Measurements from ENCODE around the gene GMDS. TPM values are rescaled to one million over a fixed set of nuclear protein-coding genes. Genes with fewer than 3 reads are reported as not detected.

Gene GMDS
- total and polyA plus RNA-seq, 2 experiments from 2014 or later = 3.0 to 12.6 TPM

- no peak overlapping the region for H3K4me3 ChIP-seq
- H3F3A ChIP-seq (ENCODE audit: insufficient read depth) = no peaks in the 10 kb centered on the region
- no peak overlapping the region for H3K9ac ChIP-seq
- H3K9me3 ChIP-seq (ENCODE audit: low read depth) = no peaks in the 10 kb centered on the region
- H3K36me3 ChIP-seq (ENCODE audit: low read depth) = no peaks in the 10 kb centered on the region
- no peaks in the 10 kb centered on the region for H3K4me1 ChIP-seq (ENCODE audit: insufficient read depth)
- no peaks in the 10 kb centered on the region for H3K27me3 ChIP-seq (replicated peaks; ENCODE audit: insufficient read depth)
- no peak overlapping the region for H3K27ac ChIP-seq
- H3K79me2 ChIP-seq (ENCODE audit: insufficient read depth) = no peaks in the 10 kb centered on the region
- H2AFZ ChIP-seq = no peak overlapping the region
- DNase-seq = no peak
- H3K4me2 ChIP-seq (ENCODE audit: unreplicated experiment) = no peak overlapping the region
- no peaks in the 10 kb centered on the region for H3K9me2 ChIP-seq (ENCODE audit: insufficient read depth)
- WGBS, 2 experiments (ENCODE audit: low coverage in 1 of 2, low lambda C conversion rate in 2 of 2, missing lambda C conversion rate in 2 of 2) = 97 to 100% methylated on average over 1 of the region's 1 CpG
- TF ChIP-seq EZH2phosphoT487 (IDR thresholded peaks at IDR 0.05; ENCODE audit: insufficient read depth, low read depth) = no peak
- no peak for TF ChIP-seq EZH2 (IDR thresholded peaks at IDR 0.05; ENCODE audit: insufficient read depth, poor library complexity, severe bottlenecking)
- no peaks in the 10 kb centered on the region for H4K20me1 ChIP-seq (ENCODE audit: insufficient read depth)
- in situ Hi-C loops (cut with MboI) = no loop called here
These were observed 216.1 kb downstream of the GMDS start for GRCh38 chr6:2029130-2029794.

GRCh38 chr6:2028457-2029038, 216.9 kb downstream of the GMDS start:
- in situ Hi-C loops (cut with MboI) = no loop called here
- Histone ChIP-seq H3K4me2 (ENCODE audit: unreplicated experiment) (no peak overlapping the region), H3F3A (ENCODE audit: insufficient read depth) (no peaks in the 10 kb centered on the region), H3K36me3 (ENCODE audit: low read depth) (no peaks in the 10 kb centered on the region), H3K4me1 (ENCODE audit: insufficient read depth) (no peaks in the 10 kb centered on the region), H3K4me3 (no peak overlapping the region), H3K9me3 (ENCODE audit: low read depth) (no peaks in the 10 kb centered on the region), H3K9ac (no peak overlapping the region), H2AFZ (no peak overlapping the region), H3K27me3 (replicated peaks; ENCODE audit: insufficient read depth) (no peaks in the 10 kb centered on the region), H3K27ac (no peak overlapping the region), H3K9me2 (ENCODE audit: insufficient read depth) (no peaks in the 10 kb centered on the region), H4K20me1 (ENCODE audit: insufficient read depth) (no peaks in the 10 kb centered on the region), H3K79me2 (ENCODE audit: insufficient read depth) (no peaks in the 10 kb centered on the region)
- no peak for DNase-seq
- 38 to 39% methylated on average over 6 of the region's 6 CpGs for WGBS, 2 experiments (ENCODE audit: low coverage in 1 of 2, low lambda C conversion rate in 2 of 2, missing lambda C conversion rate in 2 of 2)
- TF ChIP-seq EZH2 (IDR thresholded peaks at IDR 0.05; ENCODE audit: insufficient read depth, poor library complexity, severe bottlenecking) (no peak), EZH2phosphoT487 (IDR thresholded peaks at IDR 0.05; ENCODE audit: insufficient read depth, low read depth) (no peak)

GRCh38 chr6:2026133-2026532, 219.3 kb downstream of the GMDS start:
- H3K9ac ChIP-seq = no peak overlapping the region
- 86 to 91% methylated on average over 7 of the region's 7 CpGs for WGBS, 2 experiments (ENCODE audit: low coverage in 1 of 2, low lambda C conversion rate in 2 of 2, missing lambda C conversion rate in 2 of 2)
- in situ Hi-C loops (cut with MboI) = no loop called here
- no peaks in the 10 kb centered on the region for H3K9me2 ChIP-seq (ENCODE audit: insufficient read depth)
- H3K79me2 ChIP-seq (ENCODE audit: insufficient read depth) = no peaks in the 10 kb centered on the region
- no peak overlapping the region for H2AFZ ChIP-seq
- H3K27me3 ChIP-seq (replicated peaks; ENCODE audit: insufficient read depth) = no peaks in the 10 kb centered on the region
- no peak overlapping the region for H3K27ac ChIP-seq
- H3F3A ChIP-seq (ENCODE audit: insufficient read depth) = peaks cover 3% of the 10 kb centered on the region; the same call in 1 of the 2 replicates
- no peak overlapping the region for H3K4me3 ChIP-seq
- H3K4me2 ChIP-seq (ENCODE audit: unreplicated experiment) = no peak overlapping the region
- no peaks in the 10 kb centered on the region for H3K9me3 ChIP-seq (ENCODE audit: low read depth)
- H3K36me3 ChIP-seq (ENCODE audit: low read depth) = no peaks in the 10 kb centered on the region
- H3K4me1 ChIP-seq (ENCODE audit: insufficient read depth) = peaks cover 9% of the 10 kb centered on the region
- TF ChIP-seq EZH2phosphoT487 (IDR thresholded peaks at IDR 0.05; ENCODE audit: insufficient read depth, low read depth) = no peak
- no peak for TF ChIP-seq EZH2 (IDR thresholded peaks at IDR 0.05; ENCODE audit: insufficient read depth, poor library complexity, severe bottlenecking)
- H4K20me1 ChIP-seq (ENCODE audit: insufficient read depth) = no peaks in the 10 kb centered on the region
- no peak for DNase-seq

GRCh38 chr6:2021713-2022125, 223.7 kb downstream of the GMDS start:
- TF ChIP-seq EZH2 (IDR thresholded peaks at IDR 0.05; ENCODE audit: insufficient read depth, poor library complexity, severe bottlenecking) = no peak
- no peak for TF ChIP-seq EZH2phosphoT487 (IDR thresholded peaks at IDR 0.05; ENCODE audit: insufficient read depth, low read depth)
- no peak overlapping the region for H3K27ac ChIP-seq
- no peaks in the 10 kb centered on the region for H3K79me2 ChIP-seq (ENCODE audit: insufficient read depth)
- peaks cover 11% of the 10 kb centered on the region; the same call in 1 of the 2 replicates for H3F3A ChIP-seq (ENCODE audit: insufficient read depth)
- no peaks in the 10 kb centered on the region for H3K36me3 ChIP-seq (ENCODE audit: low read depth)
- H3K9me3 ChIP-seq (ENCODE audit: low read depth) = no peaks in the 10 kb centered on the region
- H3K4me2 ChIP-seq (ENCODE audit: unreplicated experiment) = peak overlapping the region; percentile 20
- no peak overlapping the region for H3K4me3 ChIP-seq
- 0 out of 2 replicates have a peak overlapping the region, but pooled peaks have one; percentile 6 for H2AFZ ChIP-seq
- no peaks in the 10 kb centered on the region for H3K9me2 ChIP-seq (ENCODE audit: insufficient read depth)
- H3K4me1 ChIP-seq (ENCODE audit: insufficient read depth) = peaks cover 16% of the 10 kb centered on the region
- in situ Hi-C loops (cut with MboI) = no loop called here
- H3K27me3 ChIP-seq (replicated peaks; ENCODE audit: insufficient read depth) = no peaks in the 10 kb centered on the region
- DNase-seq = peak; percentile 63
- no peak overlapping the region for H3K9ac ChIP-seq
- no peaks in the 10 kb centered on the region for H4K20me1 ChIP-seq (ENCODE audit: insufficient read depth)
- WGBS, 2 experiments (ENCODE audit: low coverage in 1 of 2, low lambda C conversion rate in 2 of 2, missing lambda C conversion rate in 2 of 2) = 27 to 31% methylated on average over 4 of the region's 4 CpGs
